Activated CD4-positive, alpha-beta T cell treated with anti-CD3 and anti-CD28 coated beads for 36 hours (primary cell): ENCODE results near the gene TOMM22. TPM values are rescaled to one million over a fixed set of nuclear protein-coding genes. Genes with fewer than 3 reads are reported as not detected.
A peak's percentile ranks its signal among the peaks of the same experiment; 100 is the strongest.

Experiments
- ATAC-seq: fragments of 200-7000 bp; cut with Tn5 transposase; one replicate; pipeline ENCODE4 v1.10.0; 2021; ENCODE audit warnings: mild to moderate bottlenecking, moderate library complexity
- CTCF ChIA-PET: fragments of 350-600 bp; sonication (Branson Sonifier 250); formaldehyde crosslinking; loops from one replicate; lab custom pipeline; 2021; ENCODE audit warnings: antibody characterized with exemption; lab: Charles Lee
- POLR2A ChIA-PET: fragments of 350-600 bp; sonication (Branson Sonifier 250); formaldehyde crosslinking; loops from one replicate; lab custom pipeline; 2021; ENCODE audit warnings: antibody characterized with exemption, inconsistent platforms; lab: Charles Lee
- DNase-seq: peaks from one replicate; pipeline ENCODE4 v3.0.0-alpha.2; 2020
- H3K27ac Mint-ChIP-seq: one replicate; pipeline ENCODE4 v1.8.0; 2021; ENCODE audit warnings: mixed read lengths
- H3K27me3 Mint-ChIP-seq: one replicate; pipeline ENCODE4 v1.8.0; 2021; ENCODE audit warnings: mixed read lengths
- H3K36me3 Mint-ChIP-seq: one replicate; pipeline ENCODE4 v1.8.0; 2021; ENCODE audit warnings: low read depth, mixed read lengths
- H3K4me1 Mint-ChIP-seq: one replicate; pipeline ENCODE4 v1.8.0; 2021; ENCODE audit warnings: mixed read lengths
- H3K4me3 Mint-ChIP-seq: one replicate; pipeline ENCODE4 v1.8.0; 2021; ENCODE audit warnings: mild to moderate bottlenecking, moderate library complexity, mixed read lengths
- H3K9me3 Mint-ChIP-seq: one replicate; pipeline ENCODE4 v1.8.0; 2021; ENCODE audit warnings: low read depth, mixed read lengths
- intact Hi-C, 2 experiments: fragments of 100-400 bp; cut with DNase I in 1 of 2; cut with micrococcal nuclease in 1 of 2; formaldehyde crosslinking; loops; one replicate each; pipeline versions ENCODE4 v1.14.2 to v1.15.1; 2022 to 2024; cut with DNase I, micrococcal nuclease
- total RNA-seq, 2 experiments: library from RNA; stranded (reverse); gene quantifications; one replicate each; pipeline ENCODE4 v1.2.3, GENCODE V29; 2021

The TOMM22 gene
- total RNA-seq, 2 experiments from 2014 or later: 146 to 155 TPM

GRCh38 chr22:38715852-38716251 is 34.1 kb downstream of the TOMM22 start:
- ATAC-seq (no peak), DNase-seq (no peak)
- H3K36me3 Mint-ChIP-seq: peaks cover 34% of the 10 kb centered on the region
- POLR2A ChIA-PET: no interaction called here
- H3K4me3 Mint-ChIP-seq: no peak overlapping the region
- H3K9me3 Mint-ChIP-seq: no peaks in the 10 kb centered on the region
- H3K27ac Mint-ChIP-seq: no peak overlapping the region
- H3K4me1 Mint-ChIP-seq: peaks cover 44% of the 10 kb centered on the region
- H3K27me3 Mint-ChIP-seq: no peaks in the 10 kb centered on the region
- intact Hi-C loops: loop anchor here in 1 of 2 experiments (2.0 kb wide), 1 partner anchor 25 kb away; no protein-coding TSS in a partner anchor
- CTCF ChIA-PET: no interaction called here

- DNase-seq (no peak), ATAC-seq (no peak)
- no peak overlapping the region for H3K4me3 Mint-ChIP-seq
- peaks cover 40% of the 10 kb centered on the region for H3K4me1 Mint-ChIP-seq
- ChIA-PET CTCF (interaction anchor here (0.8 kb wide), 1 partner anchor 9 kb away, joined by 4 read pairs; no protein-coding TSS in a partner anchor), POLR2A (no interaction called here)
- H3K27me3 Mint-ChIP-seq: no peaks in the 10 kb centered on the region
- intact Hi-C loops: no loop called here
- H3K27ac Mint-ChIP-seq: no peak overlapping the region
- H3K36me3 Mint-ChIP-seq: peaks cover 32% of the 10 kb centered on the region
- no peaks in the 10 kb centered on the region for H3K9me3 Mint-ChIP-seq
Observed at GRCh38 chr22:38716271-38716670, 34.5 kb downstream of the TOMM22 start.

DNA sequence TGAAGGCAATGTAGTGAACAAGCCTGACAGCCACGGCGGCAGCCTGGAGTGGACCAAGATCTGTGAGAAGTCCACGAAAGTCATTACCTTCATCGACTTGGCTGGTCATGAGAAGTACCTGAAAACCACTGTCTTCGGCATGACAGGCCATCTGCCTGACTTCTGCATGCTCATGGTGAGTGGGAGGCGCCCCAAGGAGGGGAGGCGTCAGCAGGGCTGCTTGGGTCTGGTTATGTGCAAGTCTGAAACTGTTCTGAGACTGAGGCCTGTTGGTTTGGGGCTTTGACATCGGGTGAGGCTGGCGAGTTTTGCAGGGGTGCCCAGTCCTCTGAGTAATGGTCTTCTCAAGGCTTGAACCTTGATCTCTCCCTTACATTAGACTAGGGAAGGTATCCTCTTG is 35.1 kb downstream of the TOMM22 start:
- H3K9me3 Mint-ChIP-seq: no peaks in the 10 kb centered on the region
- H3K27me3 Mint-ChIP-seq: no peaks in the 10 kb centered on the region
- H3K4me3 Mint-ChIP-seq: no peak overlapping the region
- DNase-seq (no peak), ATAC-seq (no peak)
- ChIA-PET CTCF (interaction anchor here (0.8 kb wide), 1 partner anchor 8 kb away, joined by 4 read pairs; no protein-coding TSS in a partner anchor), POLR2A (interaction anchor here (0.6 kb wide), 1 partner anchor 242 kb away, joined by 7 read pairs; no protein-coding TSS in a partner anchor)
- intact Hi-C loops: no loop called here
- no peak overlapping the region for H3K27ac Mint-ChIP-seq
- H3K36me3 Mint-ChIP-seq: peaks cover 35% of the 10 kb centered on the region
- peaks cover 39% of the 10 kb centered on the region for H3K4me1 Mint-ChIP-seq

DNA sequence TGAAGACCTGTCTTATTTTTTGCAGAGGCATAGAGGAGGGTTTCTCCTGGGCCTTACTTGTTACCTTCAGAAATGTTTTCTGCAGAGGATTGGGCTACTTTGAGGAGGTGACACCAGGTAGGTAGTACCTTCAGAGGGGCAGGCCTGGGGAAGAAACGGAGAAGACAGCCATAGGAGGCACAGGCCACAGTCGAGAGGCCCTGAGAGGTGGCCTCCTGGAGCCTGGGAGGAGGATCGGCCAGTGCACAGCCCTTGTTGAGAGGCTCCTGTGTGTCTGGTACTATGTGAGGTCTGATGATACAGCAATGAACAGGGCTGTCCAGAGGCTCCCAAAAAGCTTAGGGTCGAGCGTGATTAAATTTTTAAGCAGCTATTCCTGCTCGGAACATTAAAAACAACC is 35.5 kb downstream of the TOMM22 start:
- intact Hi-C loops: no loop called here
- CTCF ChIA-PET: interaction anchor here (1.0 kb wide), 1 partner anchor 9 kb away, joined by 3 read pairs; no protein-coding TSS in a partner anchor
- Mint-ChIP-seq H3K4me1 (peaks cover 36% of the 10 kb centered on the region), H3K27me3 (no peaks in the 10 kb centered on the region), H3K9me3 (no peaks in the 10 kb centered on the region), H3K4me3 (no peak overlapping the region), H3K27ac (no peak overlapping the region), H3K36me3 (peaks cover 35% of the 10 kb centered on the region)
- ATAC-seq (no peak), DNase-seq (no peak)
- POLR2A ChIA-PET: interaction anchor here (0.6 kb wide), 1 partner anchor 242 kb away, joined by 7 read pairs; no protein-coding TSS in a partner anchor

GRCh38 chr22:38718414-38718813 is 36.7 kb downstream of the TOMM22 start:
- no peaks in the 10 kb centered on the region for H3K9me3 Mint-ChIP-seq
- no peak overlapping the region for H3K27ac Mint-ChIP-seq
- CTCF ChIA-PET: interaction anchor here (0.6 to 1.2 kb wide), 4 partner anchors 8 to 867 kb away, joined by 3 to 5 read pairs (median 4); no protein-coding TSS in a partner anchor

GRCh38 chr22:38719196-38719595 is 37.4 kb downstream of the TOMM22 start:
- no peaks in the 10 kb centered on the region for H3K9me3 Mint-ChIP-seq
- ChIA-PET CTCF (interaction anchor here (0.6 kb wide), 1 partner anchor 866 kb away, joined by 3 read pairs; no protein-coding TSS in a partner anchor), POLR2A (no interaction called here)
- H3K4me3 Mint-ChIP-seq: no peak overlapping the region
- intact Hi-C loops: no loop called here
- ATAC-seq (no peak), DNase-seq (no peak)
- no peaks in the 10 kb centered on the region for H3K27me3 Mint-ChIP-seq
- no peak overlapping the region for H3K27ac Mint-ChIP-seq
- H3K36me3 Mint-ChIP-seq: peaks cover 34% of the 10 kb centered on the region
- H3K4me1 Mint-ChIP-seq: peaks cover 18% of the 10 kb centered on the region

More at GRCh38 chr22:38718414-38718813, 36.7 kb downstream of the TOMM22 start:
- DNase-seq (no peak), ATAC-seq (no peak)
- POLR2A ChIA-PET: no interaction called here
- Mint-ChIP-seq H3K27me3 (no peaks in the 10 kb centered on the region), H3K36me3 (peaks cover 30% of the 10 kb centered on the region), H3K4me3 (no peak overlapping the region), H3K4me1 (peaks cover 24% of the 10 kb centered on the region)
- intact Hi-C loops: no loop called here

DNA sequence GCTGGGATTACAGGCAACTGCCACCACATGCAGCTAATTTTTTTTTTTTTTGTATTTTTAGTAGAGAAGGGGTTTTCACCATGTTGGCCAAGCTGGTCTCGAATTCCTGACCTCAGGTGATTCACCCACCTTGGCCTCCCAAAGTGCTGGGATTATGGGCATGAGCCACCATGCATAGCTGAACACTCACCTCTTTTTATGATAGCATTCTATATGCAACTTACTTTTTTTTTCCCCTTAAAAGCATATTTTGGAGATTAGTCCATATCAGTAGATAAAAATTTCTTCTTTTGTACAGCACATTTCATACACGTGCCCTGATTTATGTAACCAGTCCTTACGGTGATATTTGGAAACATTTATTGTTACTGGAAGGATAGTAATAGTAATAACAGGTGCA is 38.6 kb downstream of the TOMM22 start:
- H3K36me3 Mint-ChIP-seq: peaks cover 41% of the 10 kb centered on the region
- no peaks in the 10 kb centered on the region for H3K9me3 Mint-ChIP-seq
- peaks cover 8% of the 10 kb centered on the region for H3K4me1 Mint-ChIP-seq
- H3K4me3 Mint-ChIP-seq: no peak overlapping the region
- CTCF ChIA-PET: interaction anchor here (0.6 to 1.4 kb wide), 4 partner anchors 12 to 149 kb away, joined by 3 to 6 read pairs (median 4); partner anchors contain the start of gene TOMM22
- H3K27me3 Mint-ChIP-seq: no peaks in the 10 kb centered on the region
- DNase-seq: no peak
- no peak overlapping the region for H3K27ac Mint-ChIP-seq
- intact Hi-C loops: no loop called here
- POLR2A ChIA-PET: interaction anchor here (0.7 kb wide), 2 partner anchors 19 to 241 kb away, joined by 3 read pairs; no protein-coding TSS in a partner anchor
- ATAC-seq: no peak

DNA sequence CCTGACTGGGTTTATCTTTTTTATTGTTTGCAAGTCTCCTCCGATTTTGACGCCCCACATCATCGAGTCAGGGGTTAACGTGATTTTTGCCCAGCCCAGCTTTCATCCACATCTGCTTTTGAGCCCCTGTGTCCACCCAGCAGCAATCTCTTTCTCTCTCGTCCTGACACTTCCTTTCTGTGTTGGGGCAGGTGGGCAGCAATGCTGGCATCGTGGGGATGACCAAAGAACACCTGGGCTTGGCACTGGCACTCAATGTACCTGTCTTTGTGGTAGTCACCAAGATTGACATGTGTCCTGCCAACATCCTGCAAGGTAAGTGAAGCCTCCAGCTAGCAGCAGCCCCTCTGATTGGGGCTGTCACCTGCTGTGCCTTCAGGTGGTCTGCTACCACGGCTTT is 39.8 kb downstream of the TOMM22 start:
- DNase-seq (no peak), ATAC-seq (no peak)
- CTCF ChIA-PET: interaction anchor here (0.9 to 3.9 kb wide), 4 partner anchors 13 to 40 kb away, joined by 3 to 34 read pairs (median 4); partner anchors contain the start of gene TOMM22
- peaks cover 42% of the 10 kb centered on the region for H3K36me3 Mint-ChIP-seq
- peaks cover 6% of the 10 kb centered on the region for H3K4me1 Mint-ChIP-seq
- H3K9me3 Mint-ChIP-seq: no peaks in the 10 kb centered on the region
- H3K4me3 Mint-ChIP-seq: no peak overlapping the region
- POLR2A ChIA-PET: interaction anchor here (0.7 kb wide), 1 partner anchor 8 kb away, joined by 5 read pairs; no protein-coding TSS in a partner anchor
- intact Hi-C loops: no loop called here
- H3K27me3 Mint-ChIP-seq: no peaks in the 10 kb centered on the region
- H3K27ac Mint-ChIP-seq: no peak overlapping the region

GRCh38 chr22:38724176-38724575 is 42.4 kb downstream of the TOMM22 start:
- POLR2A ChIA-PET: interaction anchor here (0.6 to 2.7 kb wide), 3 partner anchors 11 to 20 kb away, joined by 4 to 8 read pairs (median 6); no protein-coding TSS in a partner anchor

GRCh38 chr22:38724926-38725571 is 43.3 kb downstream of the TOMM22 start:
- Mint-ChIP-seq H3K36me3 (peaks cover 59% of the 10 kb centered on the region), H3K27me3 (no peaks in the 10 kb centered on the region), H3K9me3 (no peaks in the 10 kb centered on the region), H3K27ac (peak overlapping the region; percentile 51), H3K4me1 (no peaks in the 10 kb centered on the region), H3K4me3 (no peak overlapping the region)
- ChIA-PET POLR2A (interaction anchor here (0.6 to 2.7 kb wide), 6 partner anchors 10 to 707 kb away, joined by 3 to 8 read pairs (median 4); no protein-coding TSS in a partner anchor), CTCF (interaction anchor here (0.5 to 3.9 kb wide), 18 partner anchors 8 to 247 kb away, joined by 3 to 34 read pairs (median 4); partner anchors contain the start of genes GTPBP1 and TOMM22)
- ATAC-seq (peak; percentile 79), DNase-seq (peak; percentile 56)
- intact Hi-C loops: no loop called here

More at GRCh38 chr22:38724176-38724575, 42.4 kb downstream of the TOMM22 start:
- no peaks in the 10 kb centered on the region for H3K27me3 Mint-ChIP-seq
- H3K36me3 Mint-ChIP-seq: peaks cover 54% of the 10 kb centered on the region
- H3K4me1 Mint-ChIP-seq: no peaks in the 10 kb centered on the region
- ATAC-seq (no peak), DNase-seq (no peak)
- H3K9me3 Mint-ChIP-seq: no peaks in the 10 kb centered on the region
- peak overlapping the region; percentile 39 for H3K27ac Mint-ChIP-seq
- intact Hi-C loops: no loop called here
- no peak overlapping the region for H3K4me3 Mint-ChIP-seq
- CTCF ChIA-PET: interaction anchor here (0.7 to 3.9 kb wide), 10 partner anchors 8 to 86 kb away, joined by 3 to 34 read pairs (median 4); partner anchors contain the start of genes GTPBP1 and TOMM22

DNA sequence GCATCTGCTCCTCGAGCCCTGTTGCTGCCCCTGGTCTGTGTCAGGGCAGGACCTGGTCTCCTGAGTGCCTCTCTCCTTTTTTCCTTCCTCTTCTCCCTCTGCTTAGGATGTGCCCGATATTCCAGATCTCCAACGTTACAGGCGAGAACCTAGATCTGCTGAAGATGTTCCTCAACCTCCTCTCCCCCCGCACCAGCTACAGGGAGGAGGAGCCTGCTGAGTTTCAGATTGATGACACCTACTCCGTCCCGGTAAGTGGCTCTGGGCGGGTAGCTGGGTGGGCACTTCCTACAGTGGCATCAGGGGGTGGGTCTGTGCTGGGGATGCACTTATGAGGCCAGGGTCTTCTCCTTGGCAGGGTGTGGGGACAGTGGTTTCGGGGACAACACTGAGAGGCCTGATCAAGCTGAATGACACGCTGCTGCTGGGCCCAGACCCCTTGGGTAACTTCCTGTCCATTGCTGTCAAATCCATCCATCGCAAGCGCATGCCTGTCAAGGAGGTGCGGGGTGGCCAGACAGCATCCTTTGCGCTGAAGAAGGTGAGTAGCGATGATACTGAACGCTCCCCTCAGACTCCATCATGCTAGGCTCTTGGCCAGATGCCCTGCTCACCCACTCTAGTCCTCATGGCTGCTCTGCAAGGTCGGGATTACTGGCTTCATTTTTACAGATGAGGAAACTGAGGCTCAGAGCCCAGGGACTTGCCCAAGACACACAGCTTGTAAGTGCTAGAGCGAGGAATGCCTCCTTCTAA is 44.3 kb downstream of the TOMM22 start:
- DNase-seq (no peak), ATAC-seq (no peak)
- H3K27ac Mint-ChIP-seq: no peak overlapping the region

More for the DNA sequence above, 44.3 kb downstream of the TOMM22 start:
- H3K36me3 Mint-ChIP-seq: peaks cover 68% of the 10 kb centered on the region
- POLR2A ChIA-PET: interaction anchor here (0.5 kb wide), 1 partner anchor 354 kb away, joined by 3 read pairs; no protein-coding TSS in a partner anchor
- no peaks in the 10 kb centered on the region for H3K4me1 Mint-ChIP-seq
- intact Hi-C loops: no loop called here
- no peak overlapping the region for H3K4me3 Mint-ChIP-seq
- no peaks in the 10 kb centered on the region for H3K9me3 Mint-ChIP-seq
- CTCF ChIA-PET: interaction anchor here (0.8 to 3.2 kb wide), 4 partner anchors 8 to 25 kb away, joined by 3 to 10 read pairs (median 6); no protein-coding TSS in a partner anchor
- no peaks in the 10 kb centered on the region for H3K27me3 Mint-ChIP-seq
